SJCRH30 (cell line): Measurements from ENCODE around the gene MLST8. TPM values are rescaled to one million over a fixed set of nuclear protein-coding genes. Genes with fewer than 3 reads are reported as not detected.
A peak's percentile ranks its signal among the peaks of the same experiment; 100 is the strongest.

Source experiments
- DNase-seq, 2 experiments: peaks; one replicate each; pipeline ENCODE4 v3.0.0-alpha.2; 2015 to 2020
- H3K27ac ChIP-seq: fragments of 250-450 bp; sonication (Bioruptor Pico); 2 replicates; pipeline ENCODE4 v1.5.1; 2020; ENCODE audit warnings: mild to moderate bottlenecking, moderate library complexity
- H3K27me3 ChIP-seq: fragments of 250-450 bp; sonication (Bioruptor Pico); 2 replicates; pipeline ENCODE4 v1.5.1; 2020; ENCODE audit warnings: mild to moderate bottlenecking, moderate library complexity
- H3K36me3 ChIP-seq: fragments of 250-450 bp; sonication (Bioruptor Pico); 2 replicates; pipeline ENCODE4 v1.5.1; 2020; ENCODE audit warnings: mild to moderate bottlenecking, moderate library complexity
- H3K4me1 ChIP-seq: fragments of 250-450 bp; sonication (Bioruptor Pico); 2 replicates; pipeline ENCODE4 v1.5.1; 2020; ENCODE audit warnings: mild to moderate bottlenecking, moderate library complexity
- H3K4me3 ChIP-seq: fragments of 250-450 bp; sonication (Bioruptor Pico); 2 replicates; pipeline ENCODE4 v1.5.1; 2020; ENCODE audit warnings: mild to moderate bottlenecking, moderate library complexity
- H3K9me3 ChIP-seq: fragments of 250-450 bp; sonication (Bioruptor Pico); replicated peaks from 2 replicates; pipeline ENCODE4 v1.5.1; 2020; ENCODE audit warnings: mild to moderate bottlenecking, moderate library complexity
- total RNA-seq: library from RNA; depleted of rRNA; stranded (reverse); fragments of >200 nt; shearing (Covaris generic); gene quantifications from 2 replicates; pipeline ENCODE4 v1.2.3, GENCODE V29; 2014

The MLST8 gene
- total RNA-seq, 1 experiment from 2014 or later, result 32.8 TPM

DNA sequence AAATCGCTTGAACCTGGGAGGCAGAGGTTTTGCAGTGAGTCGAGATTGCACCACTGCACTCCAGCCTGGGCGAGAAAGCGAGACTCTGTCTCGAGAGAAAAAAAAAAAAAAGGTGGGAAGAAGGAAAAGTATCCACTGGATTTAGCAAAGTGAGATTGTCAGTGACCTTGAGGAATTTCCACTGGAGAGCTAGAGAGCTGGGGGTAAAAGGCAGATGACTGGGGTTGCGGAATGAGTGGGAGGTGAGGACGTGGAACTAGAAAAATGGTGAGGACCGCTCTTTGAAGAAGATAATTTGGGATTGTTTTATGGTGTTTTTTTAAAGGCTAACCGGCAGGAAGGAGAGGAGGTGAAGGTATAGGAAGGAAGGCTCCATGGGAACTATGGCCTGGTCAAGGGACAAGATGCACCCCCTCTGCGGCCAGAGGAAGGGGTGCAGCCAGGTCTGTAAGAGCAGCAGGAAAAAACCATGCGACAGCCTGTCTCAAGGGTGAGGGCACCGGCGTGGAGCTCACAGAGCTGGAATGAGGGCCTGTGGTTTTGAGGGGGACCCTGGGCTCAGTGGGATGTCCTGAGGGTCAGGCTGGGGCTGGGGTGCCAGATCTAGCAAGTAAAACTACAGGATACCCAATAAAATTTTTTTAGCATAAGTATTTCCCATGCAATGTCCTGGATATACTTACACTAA lies 694 bp upstream of the MLST8 start:
- Histone ChIP-seq H3K27ac (peak overlapping the region; percentile 90), H3K4me1 (no peaks in the 10 kb centered on the region), H3K27me3 (no peaks in the 10 kb centered on the region), H3K9me3 (no peaks in the 10 kb centered on the region), H3K4me3 (peak overlapping the region; percentile 99), H3K36me3 (peaks cover 3% of the 10 kb centered on the region; the same call in 1 of the 2 replicates)
- peak in 1 of 2 experiments; percentile 33 for DNase-seq

- Histone ChIP-seq H3K27me3 (no peaks in the 10 kb centered on the region), H3K36me3 (peaks cover 3% of the 10 kb centered on the region; the same call in 1 of the 2 replicates), H3K4me3 (peak overlapping the region; percentile 99), H3K27ac (no peak overlapping the region; the same call in 1 of the 2 replicates), H3K4me1 (no peaks in the 10 kb centered on the region), H3K9me3 (no peaks in the 10 kb centered on the region)
- no peak for DNase-seq
These were observed 686 bp downstream of the MLST8 start for GRCh38 chr16:2205967-2206313.

GRCh38 chr16:2206420-2206779 lies 1.1 kb downstream of the MLST8 start:
- no peak for DNase-seq
- H3K4me3 ChIP-seq, result no peak overlapping the region
- no peak overlapping the region for H3K27ac ChIP-seq
- no peaks in the 10 kb centered on the region for H3K4me1 ChIP-seq
- no peaks in the 10 kb centered on the region for H3K9me3 ChIP-seq
- H3K36me3 ChIP-seq, result peaks cover 3% of the 10 kb centered on the region; the same call in 1 of the 2 replicates
- H3K27me3 ChIP-seq, result no peaks in the 10 kb centered on the region

DNA sequence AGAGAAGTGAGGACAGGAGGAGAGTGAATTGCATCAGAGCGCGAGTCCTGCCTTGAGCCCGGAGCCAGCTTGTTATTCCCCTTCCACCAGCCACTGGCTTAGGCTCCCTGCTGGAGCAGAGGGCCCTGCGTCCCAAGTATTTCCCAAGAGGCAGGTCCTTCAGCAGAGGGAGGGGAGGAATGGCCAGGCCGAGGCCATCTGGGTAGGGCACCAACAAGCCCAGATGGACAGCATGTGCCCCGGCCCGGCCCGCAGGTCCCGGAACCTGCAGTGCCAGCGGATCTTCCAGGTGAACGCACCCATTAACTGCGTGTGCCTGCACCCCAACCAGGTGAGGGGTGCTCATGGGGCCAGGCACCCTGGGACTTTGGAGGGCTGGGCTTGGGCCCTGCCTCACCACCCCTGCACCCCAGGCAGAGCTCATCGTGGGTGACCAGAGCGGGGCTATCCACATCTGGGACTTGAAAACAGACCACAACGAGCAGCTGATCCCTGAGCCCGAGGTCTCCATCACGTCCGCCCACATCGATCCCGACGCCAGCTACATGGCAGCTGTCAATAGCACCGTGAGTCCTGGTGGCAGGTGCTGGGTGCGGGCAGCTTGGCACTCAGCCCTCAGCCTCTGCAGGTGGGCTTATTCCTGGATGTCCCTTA lies 1.7 kb downstream of the MLST8 start:
- H3K4me1 ChIP-seq, result no peaks in the 10 kb centered on the region
- no peak overlapping the region for H3K27ac ChIP-seq
- no peaks in the 10 kb centered on the region for H3K27me3 ChIP-seq
- H3K9me3 ChIP-seq, result no peaks in the 10 kb centered on the region
- no peak for DNase-seq
- H3K36me3 ChIP-seq, result peaks cover 3% of the 10 kb centered on the region; the same call in 1 of the 2 replicates
- no peak overlapping the region for H3K4me3 ChIP-seq

GRCh38 chr16:2207872-2208271 lies 2.6 kb downstream of the MLST8 start:
- no peaks in the 10 kb centered on the region; the same call in 1 of the 2 replicates for H3K4me1 ChIP-seq
- H3K36me3 ChIP-seq, result peaks cover 5% of the 10 kb centered on the region; the same call in 1 of the 2 replicates
- H3K4me3 ChIP-seq, result no peak overlapping the region
- H3K27ac ChIP-seq, result no peak overlapping the region
- no peaks in the 10 kb centered on the region for H3K9me3 ChIP-seq
- no peak for DNase-seq
- no peaks in the 10 kb centered on the region for H3K27me3 ChIP-seq

DNA sequence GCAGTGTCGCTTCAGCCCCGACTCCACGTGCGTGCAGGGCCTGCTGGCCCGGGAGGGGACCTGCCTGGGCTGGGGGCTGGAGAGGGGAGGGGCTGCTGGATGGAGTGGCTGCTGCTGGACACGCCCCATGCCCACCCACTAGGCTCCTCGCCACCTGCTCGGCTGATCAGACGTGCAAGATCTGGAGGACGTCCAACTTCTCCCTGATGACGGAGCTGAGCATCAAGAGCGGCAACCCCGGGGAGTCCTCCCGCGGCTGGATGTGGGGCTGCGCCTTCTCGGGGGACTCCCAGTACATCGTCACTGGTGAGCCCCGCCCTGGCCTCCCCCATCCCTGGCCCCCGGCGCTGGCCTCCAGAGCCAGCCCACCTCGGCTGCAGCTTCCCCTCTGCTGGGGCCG lies 3.1 kb downstream of the MLST8 start:
- no peak overlapping the region for H3K4me3 ChIP-seq
- H3K4me1 ChIP-seq, result peaks cover 3% of the 10 kb centered on the region; the same call in 1 of the 2 replicates
- peaks cover 5% of the 10 kb centered on the region; the same call in 1 of the 2 replicates for H3K36me3 ChIP-seq
- no peaks in the 10 kb centered on the region for H3K27me3 ChIP-seq
- H3K9me3 ChIP-seq, result no peaks in the 10 kb centered on the region
- no peak overlapping the region for H3K27ac ChIP-seq
- no peak for DNase-seq

DNA sequence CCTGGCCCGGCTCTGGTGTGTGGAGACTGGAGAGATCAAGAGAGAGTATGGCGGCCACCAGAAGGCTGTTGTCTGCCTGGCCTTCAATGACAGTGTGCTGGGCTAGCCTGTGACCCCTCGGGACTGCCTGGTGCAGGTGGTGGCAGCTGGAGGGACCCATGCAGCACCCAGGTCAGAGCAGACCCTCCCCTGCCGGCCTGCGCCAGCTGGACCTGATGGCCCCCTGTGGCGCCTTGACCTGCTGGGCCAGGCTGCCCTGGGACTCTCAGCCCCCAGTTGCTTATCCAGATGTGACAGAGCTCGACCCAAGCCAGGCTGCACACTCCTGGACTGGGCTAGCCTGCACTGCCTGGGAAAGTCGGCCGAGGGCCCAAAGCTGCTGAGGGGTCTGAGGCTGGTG lies 3.5 kb downstream of the MLST8 start:
- no peaks in the 10 kb centered on the region for H3K27me3 ChIP-seq
- peaks cover 5% of the 10 kb centered on the region; the same call in 1 of the 2 replicates for H3K4me1 ChIP-seq
- no peaks in the 10 kb centered on the region for H3K9me3 ChIP-seq
- DNase-seq, result no peak
- H3K36me3 ChIP-seq, result peaks cover 5% of the 10 kb centered on the region; the same call in 1 of the 2 replicates
- H3K4me3 ChIP-seq, result no peak overlapping the region
- no peak overlapping the region for H3K27ac ChIP-seq

- H3K9me3 ChIP-seq, result no peaks in the 10 kb centered on the region
- H3K27me3 ChIP-seq, result no peaks in the 10 kb centered on the region
- H3K4me3 ChIP-seq, result no peak overlapping the region
- H3K4me1 ChIP-seq, result peaks cover 5% of the 10 kb centered on the region; the same call in 1 of the 2 replicates
- no peak overlapping the region for H3K27ac ChIP-seq
- peaks cover 5% of the 10 kb centered on the region; the same call in 1 of the 2 replicates for H3K36me3 ChIP-seq
- no peak for DNase-seq
These were observed 4.2 kb downstream of the MLST8 start for GRCh38 chr16:2209258-2210008.

DNA sequence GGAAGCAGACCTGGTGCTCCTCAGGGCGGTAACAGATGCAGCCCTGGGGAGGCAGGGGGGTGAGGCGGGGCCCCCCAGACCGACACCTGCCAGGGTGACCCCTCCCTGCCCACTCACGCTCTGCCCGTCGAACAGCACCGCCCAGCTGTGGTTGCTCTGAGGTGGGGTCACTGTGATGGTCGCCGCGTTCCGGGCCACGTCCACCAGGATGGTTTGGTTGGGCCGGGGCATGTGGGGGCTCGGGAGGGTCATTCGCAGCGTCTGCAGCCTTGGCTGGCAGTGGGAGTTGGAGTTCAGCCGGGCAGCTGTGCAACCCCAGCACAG lies 4.7 kb downstream of the MLST8 start:
- H3K4me1 ChIP-seq, result peaks cover 5% of the 10 kb centered on the region; the same call in 1 of the 2 replicates
- DNase-seq, result no peak
- no peaks in the 10 kb centered on the region for H3K9me3 ChIP-seq
- no peak overlapping the region for H3K4me3 ChIP-seq
- peaks cover 5% of the 10 kb centered on the region; the same call in 1 of the 2 replicates for H3K36me3 ChIP-seq
- H3K27ac ChIP-seq, result no peak overlapping the region
- H3K27me3 ChIP-seq, result no peaks in the 10 kb centered on the region

DNA sequence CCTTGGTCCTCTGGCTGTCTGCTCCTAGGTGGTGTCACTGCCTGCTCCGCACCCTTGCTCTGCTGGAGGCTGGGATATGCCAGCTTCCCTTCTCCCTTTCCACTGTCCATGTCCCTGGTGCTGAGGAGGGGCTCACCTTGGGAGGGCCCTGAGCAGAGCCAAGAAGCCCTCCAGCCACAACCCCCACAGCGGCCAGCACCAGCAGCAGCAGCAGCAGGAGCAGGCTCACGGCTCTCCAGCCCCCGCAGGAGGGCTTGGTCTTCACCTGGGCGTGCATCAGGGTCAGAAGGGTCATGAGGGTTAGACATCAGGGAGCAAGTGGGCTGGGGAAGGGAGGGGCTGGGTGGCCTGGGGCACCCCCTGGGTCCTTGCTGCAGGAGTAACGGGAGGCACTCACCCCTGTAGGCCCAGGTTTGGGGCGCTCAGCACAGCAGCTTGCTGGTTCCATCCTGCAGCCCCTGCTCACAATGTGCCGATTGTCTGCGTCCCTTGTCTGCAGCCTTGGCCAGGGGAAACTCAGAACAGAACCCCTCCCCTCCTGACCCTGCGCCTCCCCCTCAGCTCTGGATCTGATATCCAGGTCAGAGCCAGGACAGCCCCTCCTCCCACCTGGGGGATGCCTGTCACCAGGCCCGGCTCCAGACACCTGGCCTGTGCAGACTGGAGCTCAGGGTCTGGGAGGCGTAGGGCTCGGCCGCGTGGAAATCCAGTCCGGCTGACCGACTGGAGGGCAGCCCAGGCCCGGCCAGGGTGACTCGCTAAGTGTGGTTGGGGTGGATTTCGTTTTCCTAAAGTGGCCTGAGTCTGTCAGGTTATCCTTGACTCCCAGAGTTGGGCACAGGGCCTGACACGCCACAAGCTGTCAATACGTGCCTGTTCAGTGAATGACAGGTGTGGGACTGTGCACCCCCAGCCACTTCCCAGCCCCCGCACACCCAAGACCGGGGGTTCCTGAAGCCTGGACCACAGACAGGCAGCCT lies 5.4 kb downstream of the MLST8 start, which contains the start of gene BRICD5:
TSS of gene BRICD5 (minus strand) at position 478 of the 980 bp plus-strand sequence. CDS start at position 448, 30 bp downstream.
- H3K9me3 ChIP-seq, result no peaks in the 10 kb centered on the region
- H3K27ac ChIP-seq, result no peak within 1 kb of the TSS
- no peaks in the 10 kb centered on the region for H3K27me3 ChIP-seq
- peaks cover 5% of the 10 kb centered on the region; the same call in 1 of the 2 replicates for H3K36me3 ChIP-seq
- DNase-seq, result no peak
- H3K4me1 ChIP-seq, result peaks cover 5% of the 10 kb centered on the region; the same call in 1 of the 2 replicates
- H3K4me3 ChIP-seq, result no peak within 1 kb of the TSS

- peaks cover 5% of the 10 kb centered on the region; the same call in 1 of the 2 replicates for H3K4me1 ChIP-seq
- peaks cover 5% of the 10 kb centered on the region; the same call in 1 of the 2 replicates for H3K36me3 ChIP-seq
- no peaks in the 10 kb centered on the region for H3K9me3 ChIP-seq
These were observed 6.7 kb downstream of the MLST8 start for GRCh38 chr16:2211923-2212347.

GRCh38 chr16:2212362-2213324 lies 7.4 kb downstream of the MLST8 start:
- H3K27me3 ChIP-seq, result no peaks in the 10 kb centered on the region
- no peak for DNase-seq
- no peaks in the 10 kb centered on the region for H3K9me3 ChIP-seq
- peak overlapping the region; percentile 96; the same call in 1 of the 2 replicates for H3K4me3 ChIP-seq
- peaks cover 5% of the 10 kb centered on the region; the same call in 1 of the 2 replicates for H3K36me3 ChIP-seq
- no peak overlapping the region for H3K27ac ChIP-seq
- H3K4me1 ChIP-seq, result peaks cover 5% of the 10 kb centered on the region; the same call in 1 of the 2 replicates

More at GRCh38 chr16:2211923-2212347, 6.7 kb downstream of the MLST8 start:
- Histone ChIP-seq H3K27me3 (no peaks in the 10 kb centered on the region), H3K4me3 (no peak overlapping the region), H3K27ac (no peak overlapping the region)
- no peak for DNase-seq
